Prostate gland (tissue), 2 donors: ENCODE results near the gene TARDBP.

Experiments used
- POLR2AphosphoS5 ChIP-seq: sonication (generic); formaldehyde crosslinking; IDR thresholded peaks from one replicate; pipeline ENCODE4 v1.6.1; 2017; ENCODE audit warnings: antibody characterized with exemption
- TF ChIP-seq, protein P1 (sequence below), 4 experiments: fragments of 200-600 bp in 2 of 4; fragments of 450-650 bp in 2 of 4; sonication (generic) in 2 of 4; IDR thresholded peaks; 1 replicate in 3 of 4; 2 replicates in 1 of 4; pipeline ENCODE4 v1.5.1; 2016 to 2019; ENCODE audit warnings: antibody characterized with exemption in 4 of 4, mild to moderate bottlenecking in 2 of 4, moderate library complexity in 2 of 4

- no peak for TF ChIP-seq POLR2AphosphoS5
- TF ChIP-seq, protein P1, sequence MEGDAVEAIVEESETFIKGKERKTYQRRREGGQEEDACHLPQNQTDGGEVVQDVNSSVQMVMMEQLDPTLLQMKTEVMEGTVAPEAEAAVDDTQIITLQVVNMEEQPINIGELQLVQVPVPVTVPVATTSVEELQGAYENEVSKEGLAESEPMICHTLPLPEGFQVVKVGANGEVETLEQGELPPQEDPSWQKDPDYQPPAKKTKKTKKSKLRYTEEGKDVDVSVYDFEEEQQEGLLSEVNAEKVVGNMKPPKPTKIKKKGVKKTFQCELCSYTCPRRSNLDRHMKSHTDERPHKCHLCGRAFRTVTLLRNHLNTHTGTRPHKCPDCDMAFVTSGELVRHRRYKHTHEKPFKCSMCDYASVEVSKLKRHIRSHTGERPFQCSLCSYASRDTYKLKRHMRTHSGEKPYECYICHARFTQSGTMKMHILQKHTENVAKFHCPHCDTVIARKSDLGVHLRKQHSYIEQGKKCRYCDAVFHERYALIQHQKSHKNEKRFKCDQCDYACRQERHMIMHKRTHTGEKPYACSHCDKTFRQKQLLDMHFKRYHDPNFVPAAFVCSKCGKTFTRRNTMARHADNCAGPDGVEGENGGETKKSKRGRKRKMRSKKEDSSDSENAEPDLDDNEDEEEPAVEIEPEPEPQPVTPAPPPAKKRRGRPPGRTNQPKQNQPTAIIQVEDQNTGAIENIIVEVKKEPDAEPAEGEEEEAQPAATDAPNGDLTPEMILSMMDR (IDR thresholded peaks at IDR 0.05): no peak
Observed at GRCh38 chr1:11051781-11052511, 39.5 kb downstream of the TARDBP start.
